ENCODE measurements around the gene ACLY. TPM values are rescaled to one million over a fixed set of nuclear protein-coding genes. Genes with fewer than 3 reads are reported as not detected.

The ACLY gene
- polyA plus RNA-seq, 1 donor (not counting 4 experiments of a cell fraction or from before 2014, with no cell fraction given) = 363 TPM

GRCh38 chr17:41837761-41838538 is 80.8 kb downstream of the ACLY start, which contains the start of gene KLHL10:
KLHL10 (plus strand) TSS chr17:41837825; CDS start chr17:41837933, 108 bp downstream.
- H3K27ac ChIP-seq (ENCODE audit: control insufficient read depth, insufficient read depth, low read length) = no peak within 1 kb of the TSS
- H3K4me3 ChIP-seq (ENCODE audit: control insufficient read depth in 2 of 3, extremely low read depth in 1 of 3, insufficient read depth in 2 of 3, low read depth in 1 of 3, low read length in 3 of 3) = peak within 1 kb of the TSS in 1 of 3 experiments; percentile 69
- peaks cover 3% of the 10 kb centered on the region for H3K4me1 ChIP-seq (ENCODE audit: control insufficient read depth, extremely low read depth, insufficient read depth, low read length)
- H3K36me3 ChIP-seq (ENCODE audit: control insufficient read depth in 2 of 2, extremely low read depth in 1 of 2, insufficient read depth in 2 of 2, low read length in 2 of 2) = peaks cover 0 to 5% of the 10 kb centered on the region in 2 experiments
- H3K9me3 ChIP-seq (ENCODE audit: control insufficient read depth, low read depth, low read length) = no peaks in the 10 kb centered on the region
- dilution Hi-C loops (cut with MboI; ENCODE audit: extremely low pct_ligation_motif_present, low sequenced_read_pairs) = no loop called here
- FAIRE-seq = no peak
- no peak within 1 kb of the TSS for H3K9ac ChIP-seq (ENCODE audit: control insufficient read depth, extremely low read depth, insufficient read depth, low read length)
- TF ChIP-seq EZH2 (IDR thresholded peaks at IDR 0.05; ENCODE audit: low read length) = no peak
- DNase-seq (ENCODE audit: low read depth, low spot score) = no peak
- no peaks in the 10 kb centered on the region for H3K9me1 ChIP-seq (ENCODE audit: control insufficient read depth, extremely low read depth, insufficient read depth, low read length)
- H4K20me1 ChIP-seq (ENCODE audit: control insufficient read depth, extremely low read depth, insufficient read depth, low read length) = no peaks in the 10 kb centered on the region
- H3K4me2 ChIP-seq (ENCODE audit: control insufficient read depth, extremely low read depth, insufficient read depth, low read depth, low read length) = peak within 1 kb of the TSS; percentile 83
- H3K79me2 ChIP-seq (ENCODE audit: control insufficient read depth, insufficient read depth, low read length) = no peaks in the 10 kb centered on the region
- H3K27me3 ChIP-seq (ENCODE audit: control insufficient read depth, extremely low read depth, insufficient read depth, low read length) = peaks cover 4% of the 10 kb centered on the region
- no peak within 1 kb of the TSS for H2AFZ ChIP-seq (ENCODE audit: control insufficient read depth, low read length)

DNA sequence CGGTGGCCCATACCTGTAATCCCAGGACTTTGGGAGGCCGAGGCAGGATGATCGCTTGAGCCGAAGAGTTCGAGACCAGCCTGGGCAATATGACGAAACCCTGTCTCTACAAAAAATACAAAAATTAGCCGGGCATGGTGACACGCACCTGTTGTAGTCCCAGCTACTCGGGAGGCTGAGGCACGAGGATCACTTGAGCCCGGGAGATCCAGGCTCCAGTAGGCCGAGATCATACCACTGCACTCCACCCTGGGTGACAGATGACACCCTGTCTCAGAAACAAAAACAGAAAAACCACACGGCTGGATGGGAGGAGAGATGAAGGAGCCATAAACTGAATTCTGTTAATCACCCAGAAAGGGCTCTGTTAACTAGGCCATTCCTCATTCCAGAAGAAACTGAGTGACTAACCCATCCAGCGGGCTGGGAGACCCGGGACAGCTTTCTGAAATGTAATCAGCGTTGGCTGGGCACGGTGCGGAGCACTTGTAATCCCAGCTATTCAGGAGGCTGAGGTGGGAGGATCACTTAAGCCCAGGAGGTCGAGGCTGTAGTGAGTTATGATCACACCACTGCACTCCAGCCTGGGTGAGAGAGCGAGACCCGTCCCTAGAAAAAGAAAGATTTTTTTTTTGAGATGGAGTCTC is 82.1 kb downstream of the ACLY start:
- Histone ChIP-seq H3K79me2 (ENCODE audit: control insufficient read depth, insufficient read depth, low read length) (no peaks in the 10 kb centered on the region), H3K9me1 (ENCODE audit: control insufficient read depth, extremely low read depth, insufficient read depth, low read length) (no peaks in the 10 kb centered on the region), H3K4me3 (ENCODE audit: control insufficient read depth in 2 of 3, extremely low read depth in 1 of 3, insufficient read depth in 2 of 3, low read depth in 1 of 3, low read length in 3 of 3) (peak overlapping the region; percentile 40 to 69 (median 67)), H3K27me3 (ENCODE audit: control insufficient read depth, extremely low read depth, insufficient read depth, low read length) (peaks cover 4% of the 10 kb centered on the region), H3K9me3 (ENCODE audit: control insufficient read depth, low read depth, low read length) (no peaks in the 10 kb centered on the region), H4K20me1 (ENCODE audit: control insufficient read depth, extremely low read depth, insufficient read depth, low read length) (no peaks in the 10 kb centered on the region), H3K9ac (ENCODE audit: control insufficient read depth, extremely low read depth, insufficient read depth, low read length) (peak overlapping the region; percentile 50), H2AFZ (ENCODE audit: control insufficient read depth, low read length) (peak overlapping the region; percentile 91), H3K36me3 (ENCODE audit: control insufficient read depth in 2 of 2, extremely low read depth in 1 of 2, insufficient read depth in 2 of 2, low read length in 2 of 2) (peaks cover 2 to 9% of the 10 kb centered on the region in 2 experiments), H3K4me1 (ENCODE audit: control insufficient read depth, extremely low read depth, insufficient read depth, low read length) (peaks cover 3% of the 10 kb centered on the region), H3K27ac (ENCODE audit: control insufficient read depth, insufficient read depth, low read length) (no peak overlapping the region), H3K4me2 (ENCODE audit: control insufficient read depth, extremely low read depth, insufficient read depth, low read depth, low read length) (peak overlapping the region; percentile 83)
- FAIRE-seq (no peak), DNase-seq (ENCODE audit: low read depth, low spot score) (no peak)
- TF ChIP-seq EZH2 (IDR thresholded peaks at IDR 0.05; ENCODE audit: low read length) = no peak
- TF ChIP-seq, protein P1, sequence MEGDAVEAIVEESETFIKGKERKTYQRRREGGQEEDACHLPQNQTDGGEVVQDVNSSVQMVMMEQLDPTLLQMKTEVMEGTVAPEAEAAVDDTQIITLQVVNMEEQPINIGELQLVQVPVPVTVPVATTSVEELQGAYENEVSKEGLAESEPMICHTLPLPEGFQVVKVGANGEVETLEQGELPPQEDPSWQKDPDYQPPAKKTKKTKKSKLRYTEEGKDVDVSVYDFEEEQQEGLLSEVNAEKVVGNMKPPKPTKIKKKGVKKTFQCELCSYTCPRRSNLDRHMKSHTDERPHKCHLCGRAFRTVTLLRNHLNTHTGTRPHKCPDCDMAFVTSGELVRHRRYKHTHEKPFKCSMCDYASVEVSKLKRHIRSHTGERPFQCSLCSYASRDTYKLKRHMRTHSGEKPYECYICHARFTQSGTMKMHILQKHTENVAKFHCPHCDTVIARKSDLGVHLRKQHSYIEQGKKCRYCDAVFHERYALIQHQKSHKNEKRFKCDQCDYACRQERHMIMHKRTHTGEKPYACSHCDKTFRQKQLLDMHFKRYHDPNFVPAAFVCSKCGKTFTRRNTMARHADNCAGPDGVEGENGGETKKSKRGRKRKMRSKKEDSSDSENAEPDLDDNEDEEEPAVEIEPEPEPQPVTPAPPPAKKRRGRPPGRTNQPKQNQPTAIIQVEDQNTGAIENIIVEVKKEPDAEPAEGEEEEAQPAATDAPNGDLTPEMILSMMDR (optimal IDR thresholded peaks at IDR 0.05 in 1 of 3, IDR thresholded peaks at IDR 0.05 in 1 of 3, conservative IDR thresholded peaks at IDR 0.05 in 1 of 3; ENCODE audit: extremely low read depth in 1 of 3, insufficient read depth in 2 of 3, low read length in 3 of 3) = no peak
- dilution Hi-C loops (cut with MboI; ENCODE audit: extremely low pct_ligation_motif_present, low sequenced_read_pairs) = no loop called here
